GM21381 (cell line): ENCODE results near the gene PLCB4.
A peak's percentile ranks its signal among the peaks of the same experiment; 100 is the strongest.

ENCODE experiments used
- ATAC-seq: cut with Tn5 transposase; IDR thresholded peaks from one replicate; pipeline ENCODE4 v1.9.1; 2021; ENCODE audit warnings: mild to moderate bottlenecking, moderate library complexity; ENCODE audit not compliant: unreplicated experiment

PLCB4 gene

DNA sequence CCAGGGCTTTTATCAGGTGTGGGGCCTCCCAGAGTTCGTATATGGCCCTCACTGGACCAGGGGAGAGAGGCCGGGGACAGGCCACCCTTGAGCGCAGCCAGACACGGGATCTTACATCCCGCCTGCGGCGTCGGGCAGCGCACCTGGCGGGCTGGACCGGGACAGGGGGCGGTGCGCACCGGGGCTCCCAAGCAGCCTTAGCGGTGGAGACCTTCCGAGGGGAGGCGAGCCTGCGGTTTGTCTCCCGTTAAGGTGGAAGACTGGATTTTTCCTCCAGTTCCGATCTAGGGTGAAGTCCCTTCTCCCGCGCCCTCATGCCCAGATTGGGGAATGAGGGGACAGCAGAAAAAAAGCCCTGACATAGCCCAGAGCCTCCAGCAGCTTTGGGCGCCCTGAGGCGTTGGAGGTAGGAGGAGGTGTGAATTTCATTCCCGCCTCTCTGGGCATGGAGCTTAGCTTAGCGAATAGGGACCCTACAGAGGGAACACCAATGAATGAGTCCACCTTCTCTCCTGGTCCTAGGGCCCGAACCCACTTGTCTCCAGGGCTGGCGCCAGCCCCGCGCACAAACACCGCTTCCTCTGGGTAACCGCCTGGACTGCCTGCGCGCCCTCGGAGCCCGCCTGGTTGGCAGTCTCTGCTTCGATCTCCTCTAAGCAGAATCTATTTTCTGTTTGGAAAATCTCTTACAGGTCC is 438.8 kb downstream of the PLCB4 start:
- no peak for ATAC-seq

DNA sequence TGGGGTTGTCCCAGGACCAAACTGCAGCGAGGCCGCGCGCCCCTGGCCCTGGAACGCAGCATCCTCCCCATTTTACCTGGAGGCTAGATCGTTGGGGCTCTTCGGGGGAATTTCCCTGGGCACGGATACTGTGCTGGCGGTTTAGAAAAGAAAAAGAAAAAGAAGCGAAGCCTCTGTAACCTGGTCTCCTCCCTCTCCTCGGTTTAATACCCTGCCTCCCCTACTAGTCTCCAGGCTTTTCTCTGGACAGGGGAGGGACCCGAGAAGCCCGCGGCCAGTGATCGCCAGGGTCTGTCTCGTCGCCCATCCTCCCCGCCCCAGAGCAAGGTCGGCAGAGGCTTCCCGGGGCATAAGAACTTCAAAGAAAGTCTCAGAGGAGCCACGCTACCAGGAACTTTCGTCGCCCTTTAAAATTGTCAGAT is 439.4 kb downstream of the PLCB4 start:
- ATAC-seq = no peak

DNA sequence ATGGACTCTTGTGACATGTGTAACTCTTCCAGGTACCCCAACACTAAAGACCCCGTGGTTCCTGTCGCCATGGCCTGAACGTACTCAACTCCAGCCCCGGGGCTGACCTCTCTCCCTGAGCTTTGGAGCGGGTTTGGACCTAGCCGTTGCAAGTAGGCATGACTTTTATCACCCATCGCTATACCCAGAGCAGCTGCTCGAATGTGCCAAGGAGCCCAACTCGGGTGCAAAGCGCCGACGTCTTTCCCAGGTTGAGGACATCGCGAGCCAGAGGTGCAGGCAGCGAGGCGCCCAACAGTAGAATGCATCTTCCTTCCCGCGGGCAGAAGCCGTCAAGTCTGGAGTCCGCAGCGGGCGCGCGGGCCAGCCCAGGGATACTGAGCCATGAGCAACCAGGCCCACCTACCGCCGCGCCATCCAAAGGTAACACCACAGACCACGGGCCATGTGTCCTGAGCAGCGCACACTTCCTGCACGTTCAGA is 439.9 kb downstream of the PLCB4 start:
- no peak for ATAC-seq

DNA sequence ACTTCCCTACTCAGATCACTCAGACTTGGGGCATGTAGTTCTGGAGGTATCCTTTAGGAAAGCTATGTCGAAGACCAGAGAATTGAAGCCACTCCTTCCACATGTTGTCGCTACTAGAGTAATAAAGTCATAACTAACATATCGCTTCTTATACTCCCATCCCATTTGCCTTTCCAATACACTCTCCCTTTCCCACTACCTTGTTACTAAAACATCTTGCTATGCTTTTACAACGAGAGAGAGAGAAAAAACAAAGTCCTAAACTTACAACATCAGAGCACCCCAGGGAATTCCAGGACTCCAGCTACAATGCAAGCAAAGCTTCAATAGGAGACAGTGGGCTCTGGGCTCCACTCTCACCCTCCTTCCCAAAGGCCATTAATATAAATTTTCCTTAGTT is 440.4 kb downstream of the PLCB4 start:
- no peak for ATAC-seq

DNA sequence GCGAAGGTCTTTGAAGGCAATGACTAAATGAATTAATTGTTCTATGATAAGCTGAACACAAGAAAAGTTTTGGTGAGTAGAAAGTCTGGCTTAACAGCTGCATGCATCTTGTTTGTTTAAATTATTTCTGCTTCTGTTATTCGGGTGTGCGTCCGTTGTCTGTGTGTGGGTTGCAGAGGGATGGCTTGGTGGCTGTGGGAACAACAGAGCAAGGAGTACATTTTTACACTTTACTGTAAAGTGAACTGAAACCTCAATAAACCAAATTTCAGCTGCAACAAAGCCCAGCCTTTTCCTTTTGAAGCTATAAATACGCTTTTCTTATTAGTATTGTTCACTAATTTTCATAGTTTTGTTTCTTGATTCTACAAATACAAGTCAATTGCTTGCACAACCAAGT is 442.0 kb downstream of the PLCB4 start:
- peak; percentile 54 for ATAC-seq

DNA sequence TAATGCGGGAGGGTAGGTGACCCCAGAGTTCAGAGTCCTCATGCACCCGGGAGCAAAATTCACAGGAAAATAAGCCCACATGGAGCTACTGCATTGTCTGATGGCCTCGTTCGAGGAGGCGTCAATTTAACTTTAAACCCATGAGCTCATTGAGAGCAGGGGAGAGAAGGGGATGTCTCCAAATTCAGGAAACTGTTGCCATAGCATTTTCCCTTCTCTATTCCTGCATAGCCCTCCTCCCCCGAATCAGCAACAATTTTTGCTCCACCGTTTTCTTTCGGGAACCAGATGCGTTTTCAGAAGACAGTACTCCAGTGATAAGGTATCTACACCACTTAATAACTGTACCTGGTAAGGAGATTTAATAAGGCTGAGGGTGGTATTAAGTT is 445.2 kb downstream of the PLCB4 start:
- no peak for ATAC-seq

DNA sequence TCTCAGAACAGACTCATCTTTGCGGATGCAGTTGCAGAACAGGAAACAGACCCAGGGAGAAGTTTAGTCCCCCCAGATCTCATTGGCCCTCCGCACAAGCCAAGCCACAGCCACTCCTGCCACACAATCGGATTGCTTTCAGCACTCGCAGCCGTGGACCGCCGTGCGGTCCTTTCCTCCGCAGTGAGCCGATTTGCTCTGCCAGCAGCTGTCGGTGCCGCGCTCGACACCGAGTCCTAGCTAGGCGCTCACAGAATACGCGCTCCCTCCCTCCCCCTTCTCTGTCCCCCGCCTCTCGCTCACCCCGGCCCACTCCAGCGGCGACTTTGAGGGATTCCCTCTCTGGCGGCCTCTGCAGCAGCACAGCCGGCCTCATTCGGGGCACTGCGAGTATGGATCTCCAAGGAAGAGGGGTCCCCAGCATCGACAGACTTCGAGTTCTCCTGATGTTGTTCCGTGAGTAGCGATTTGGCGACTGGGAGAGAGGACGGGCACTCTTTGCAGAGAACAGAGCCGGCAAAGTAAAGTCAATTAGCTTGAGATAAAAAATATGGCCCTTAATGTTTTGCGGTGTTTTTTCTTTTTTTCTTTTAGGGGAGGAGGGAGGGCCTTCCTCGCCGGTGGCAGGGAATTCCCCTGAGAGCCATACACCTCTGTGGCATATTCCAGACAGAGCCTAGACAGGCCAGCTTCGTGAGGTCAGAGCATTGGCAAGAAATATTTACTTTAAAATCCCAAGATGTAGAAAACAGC is 445.8 kb downstream of the PLCB4 start, which contains the start of gene LAMP5:
LAMP5 (plus strand) TSS at position 130 of the 753 bp plus-strand sequence; CDS start at position 393, 263 bp downstream.
- ATAC-seq = no peak

DNA sequence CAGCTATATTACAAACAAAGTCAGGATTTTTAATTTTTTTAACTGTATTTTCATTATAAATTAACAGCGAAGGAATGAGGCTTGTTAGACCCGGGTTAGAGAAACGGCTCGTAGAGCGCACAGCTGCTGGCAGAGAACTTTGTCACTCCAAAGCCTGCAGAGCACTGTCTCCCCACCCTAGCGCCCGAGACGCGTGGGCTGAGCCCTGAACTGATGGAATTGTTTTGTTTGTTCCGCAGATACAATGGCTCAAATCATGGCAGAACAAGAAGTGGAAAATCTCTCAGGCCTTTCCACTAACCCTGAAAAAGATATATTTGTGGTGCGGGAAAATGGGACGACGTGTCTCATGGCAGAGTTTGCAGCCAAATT is 446.3 kb downstream of the PLCB4 start:
- ATAC-seq = no peak

DNA sequence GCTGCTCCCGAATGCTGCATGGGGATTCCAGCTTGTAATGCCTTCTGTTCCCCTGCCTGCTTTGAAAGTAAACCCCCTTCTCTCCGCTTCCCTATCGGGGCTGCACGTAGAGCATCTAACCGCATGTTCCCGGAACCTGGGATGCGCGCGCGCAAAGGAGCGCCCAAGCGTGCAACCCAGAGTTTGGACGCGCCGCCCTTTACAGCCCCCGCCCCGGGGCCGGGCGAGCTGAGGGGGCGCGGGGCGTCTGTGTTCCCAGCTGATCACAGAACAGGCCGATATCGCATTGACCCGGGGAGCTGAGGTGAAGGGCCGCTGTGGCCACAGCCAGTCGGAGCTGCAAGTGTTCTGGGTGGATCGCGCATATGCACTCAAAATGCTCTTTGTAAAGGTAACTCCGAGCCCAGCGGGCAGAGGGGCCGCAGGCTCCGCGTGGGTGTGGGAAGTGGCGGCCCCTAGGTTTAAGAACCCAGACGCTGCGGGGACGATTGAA is 446.9 kb downstream of the PLCB4 start:
- no peak for ATAC-seq

DNA sequence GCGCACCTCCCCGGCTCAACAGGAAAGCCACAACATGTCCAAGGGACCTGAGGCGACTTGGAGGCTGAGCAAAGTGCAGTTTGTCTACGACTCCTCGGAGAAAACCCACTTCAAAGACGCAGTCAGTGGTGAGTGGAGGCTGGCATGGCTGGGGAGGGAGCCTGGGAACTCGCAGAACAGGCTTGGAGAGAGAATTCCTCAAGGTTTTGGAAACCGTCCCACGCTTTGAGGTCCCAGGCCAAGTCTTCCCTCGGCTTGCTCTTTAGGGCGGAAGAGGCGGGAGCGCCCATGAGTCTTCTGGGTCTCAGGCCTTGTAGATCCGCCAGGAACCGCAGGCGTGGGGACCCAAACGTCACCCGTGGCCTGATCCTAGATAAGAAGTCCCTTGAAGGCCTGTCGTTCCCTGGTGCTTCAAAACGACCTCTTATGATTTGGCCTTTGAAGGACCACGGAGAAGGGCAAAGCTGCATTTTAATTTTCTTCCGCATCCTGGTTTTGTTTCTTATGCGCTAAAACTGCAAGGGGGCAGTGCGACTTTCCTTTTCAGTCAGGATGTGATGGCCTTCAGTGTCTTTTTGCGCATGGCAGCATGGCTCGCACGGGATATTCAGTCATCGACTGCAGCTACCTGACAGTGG is 447.5 kb downstream of the PLCB4 start:
- ATAC-seq = no peak

DNA sequence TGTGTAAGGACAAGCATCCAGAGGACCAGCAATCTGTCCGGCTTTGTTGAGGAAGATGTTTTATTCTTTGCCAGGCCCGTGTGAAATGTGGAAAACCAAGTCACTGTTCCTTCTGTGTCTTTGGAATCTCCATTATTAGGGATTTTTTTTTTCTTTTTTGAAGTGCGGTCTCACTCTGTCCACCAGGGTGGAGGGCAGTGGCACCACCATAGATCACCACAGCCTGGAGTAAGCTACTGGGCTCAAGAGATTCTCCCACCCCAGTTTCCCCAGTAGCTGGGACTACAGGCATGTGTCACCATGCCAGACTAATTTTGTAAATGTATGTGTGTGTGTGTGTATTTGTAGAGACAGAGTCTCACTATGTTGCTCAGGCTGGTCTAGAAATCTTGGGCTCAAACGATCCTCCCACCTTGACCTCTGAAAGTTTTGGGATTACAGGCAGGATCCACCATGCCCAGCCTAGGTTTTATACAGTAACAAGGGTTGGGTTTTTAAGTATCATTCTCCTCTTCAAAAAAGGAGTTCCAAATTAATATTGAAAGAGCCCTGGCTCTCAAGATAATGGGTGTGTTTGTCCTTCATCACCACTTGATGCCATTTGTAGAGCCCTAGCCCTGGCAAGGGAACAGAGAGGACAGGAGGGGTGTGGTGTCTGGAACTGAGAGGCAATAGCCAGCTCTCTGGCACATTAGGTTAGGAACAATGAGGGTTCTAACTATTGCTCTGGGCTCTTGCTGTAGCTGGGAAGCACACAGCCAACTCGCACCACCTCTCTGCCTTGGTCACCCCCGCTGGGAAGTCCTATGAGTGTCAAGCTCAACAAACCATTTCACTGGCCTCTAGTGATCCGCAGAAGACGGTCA is 448.6 kb downstream of the PLCB4 start:
- ATAC-seq = no peak

DNA sequence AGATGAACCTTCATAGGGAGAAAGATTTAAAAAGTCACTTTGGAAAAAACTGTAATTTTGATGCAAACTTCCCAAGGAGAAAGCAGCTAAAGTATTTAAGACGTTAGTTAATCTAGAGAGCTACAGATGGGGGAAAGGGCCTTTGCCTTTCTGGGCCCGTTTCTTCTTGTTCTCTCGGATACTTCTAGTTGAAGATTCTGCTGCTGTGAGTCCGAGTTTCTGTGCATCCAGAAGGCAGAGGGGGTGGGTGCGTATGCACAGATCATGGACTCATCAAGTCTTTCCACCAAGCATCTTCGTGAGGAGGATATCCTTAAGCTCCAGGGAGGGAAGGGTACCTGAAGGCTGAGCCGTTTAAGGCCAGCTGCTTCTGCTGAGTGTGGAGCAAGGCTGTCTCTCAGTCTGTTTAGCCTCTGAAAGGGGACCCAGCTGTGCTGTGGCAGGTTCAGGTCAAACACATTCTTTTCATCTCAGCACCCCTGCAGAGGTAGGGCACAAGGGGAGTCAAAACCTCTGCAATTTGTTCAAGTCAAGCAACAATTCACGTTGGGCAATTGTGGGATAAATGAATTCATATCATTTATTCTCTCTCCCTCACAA is 449.8 kb downstream of the PLCB4 start:
- ATAC-seq = no peak

DNA sequence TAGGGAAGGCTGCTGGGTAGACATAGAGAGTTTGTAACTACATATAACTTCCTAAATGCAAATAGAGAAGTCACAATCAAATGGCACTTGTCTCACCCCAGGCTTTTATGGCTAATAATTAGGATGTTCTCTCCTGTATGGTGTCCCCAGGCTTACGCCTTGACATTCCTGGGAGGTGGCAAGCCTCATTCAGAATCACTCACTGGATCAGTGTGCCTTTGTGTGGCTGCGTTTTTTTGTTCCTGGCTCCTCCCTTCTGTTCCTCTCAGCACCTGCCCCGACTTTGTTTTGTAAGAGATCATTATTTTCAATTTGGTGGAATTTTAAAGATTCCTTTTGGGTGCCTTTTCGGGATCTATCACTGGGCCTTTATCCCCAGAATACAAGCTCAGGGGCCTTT is 451.2 kb downstream of the PLCB4 start:
- no peak for ATAC-seq

DNA sequence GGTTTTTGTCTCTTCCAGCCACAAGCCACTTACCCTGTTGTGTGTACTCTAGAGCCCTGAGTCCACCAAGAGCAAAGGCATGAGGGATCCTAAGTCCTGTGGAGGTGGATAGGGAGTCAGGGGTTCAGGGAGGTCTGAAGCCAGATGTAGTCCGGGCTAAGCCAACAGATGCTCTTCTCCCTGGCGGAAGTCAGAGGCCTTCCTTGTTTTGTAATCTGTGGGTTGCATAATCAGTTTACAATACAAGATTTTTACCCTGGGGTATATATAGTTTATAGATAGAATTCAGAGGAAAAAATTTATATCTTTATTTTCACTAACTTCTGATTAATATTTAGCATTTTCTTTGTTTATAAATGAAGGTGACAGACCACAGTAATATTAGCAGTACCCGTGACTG is 454.7 kb downstream of the PLCB4 start:
- no peak for ATAC-seq
